OCI-LY1 (cell line): ENCODE measurements around the gene ARHGDIB.

Source experiments
- CTCF ChIP-seq: fragments of 200-600 bp; sonication (generic), shearing (Covaris generic); IDR thresholded peaks from 2 replicates; pipeline ENCODE4 v1.5.1; 2017; ENCODE audit warnings: mild to moderate bottlenecking, antibody characterized with exemption, low read length, moderate library complexity, mixed read lengths
- EZH2 ChIP-seq: fragments of 200-600 bp; sonication (generic), shearing (Covaris generic); IDR thresholded peaks from 2 replicates; pipeline ENCODE4 v1.8.0; 2017; ENCODE audit warnings: borderline replicate concordance, mixed run types, mild to moderate bottlenecking, antibody characterized with exemption, low read length, moderate library complexity, mixed read lengths

- TF ChIP-seq CTCF: no peak
- no peak for TF ChIP-seq EZH2
Observed at GRCh38 chr12:14988035-14988434, 26.6 kb upstream of the ARHGDIB start.
